K562 (cell line): ENCODE results near the gene HOXB3. TPM values are rescaled to one million over a fixed set of nuclear protein-coding genes. Genes with fewer than 3 reads are reported as not detected.

Experiments used
- ARNT ChIP-seq, 2 experiments: fragments of 450-650 bp; IDR thresholded peaks; 2 replicates each; pipeline ENCODE4 v1.6.1; 2016; ENCODE audit warnings: mild to moderate bottlenecking in 1 of 2
- DMBX1 ChIP-seq: fragments of 250-450 bp; sonication (Bioruptor Pico); IDR thresholded peaks from 2 replicates; pipeline ENCODE4 v1.8.0; 2022; ENCODE audit warnings: inconsistent platforms, mild to moderate bottlenecking, moderate library complexity, borderline replicate concordance
- DPF2 ChIP-seq: fragments of 450-650 bp; IDR thresholded peaks from 2 replicates; pipeline ENCODE4 v1.6.1; 2016
- KHSRP ChIP-seq: fragments of 450-650 bp; IDR thresholded peaks from 2 replicates; pipeline ENCODE4 v1.6.1; 2017
- MEF2A ChIP-seq: IDR thresholded peaks from 2 replicates; pipeline ENCODE4 v1.6.1; 2011; ENCODE audit warnings: low read depth, mild to moderate bottlenecking, low read length, moderate library complexity; ENCODE audit not compliant: control insufficient read depth
- OTX1 ChIP-seq: fragments of 450-650 bp; formaldehyde crosslinking; IDR thresholded peaks from 2 replicates; pipeline ENCODE4 v1.4.0; 2022; ENCODE audit warnings: mild to moderate bottlenecking
- STAG1 ChIP-seq: sonication (generic); formaldehyde crosslinking; IDR thresholded peaks from 2 replicates; pipeline ENCODE4 v1.5.0; 2020; ENCODE audit warnings: missing genetic modification reagents, borderline replicate concordance
- TAF7 ChIP-seq: fragments of 450-650 bp; IDR thresholded peaks from 2 replicates; pipeline ENCODE4 v1.6.1; 2016; ENCODE audit warnings: missing genetic modification characterization, missing compliant biosample characterization
- XRCC5 ChIP-seq: fragments of 200-400 bp; formaldehyde crosslinking; IDR thresholded peaks from 2 replicates; pipeline ENCODE4 v1.6.1; 2017; ENCODE audit warnings: low read depth, mild to moderate bottlenecking, low read length
- ZNF146 ChIP-seq: IDR thresholded peaks from one replicate; pipeline ENCODE4 v1.6.1; 2018; ENCODE audit warnings: missing compliant biosample characterization; ENCODE audit not compliant: unreplicated experiment
- ZNF282 ChIP-seq: sonication (generic); formaldehyde crosslinking; IDR thresholded peaks from 2 replicates; pipeline ENCODE4 v1.8.1; 2023; ENCODE audit warnings: missing genetic modification reagents
- ZNF589 ChIP-seq: fragments of 200-800 bp; sonication (Bioruptor generic); IDR thresholded peaks from 2 replicates; pipeline ENCODE4 v1.6.1; 2016; ENCODE audit warnings: low read depth, missing genetic modification characterization, missing compliant biosample characterization
- ZNF655 ChIP-seq: fragments of 250-450 bp; sonication (Bioruptor Pico); IDR thresholded peaks from 2 replicates; pipeline ENCODE4 v1.5.0; 2021
- polyA plus RNA-seq, 8 experiments: library from polyadenylated mRNA; depleted of rRNA in 4 of 8; stranded (reverse) in 5 of 8; unstranded in 3 of 8; fragments of >200 nt; fragmentation: Nextera tagmentation in 2 of 8; fragmentation: Illumina TruSeq in 1 of 8; extraction: Ambion mirVana in 2 of 8; extraction: Trizol in 1 of 8; gene quantifications; 2 replicates each; pipeline versions ENCODE4 v1.2.1 to v1.2.3, GENCODE V29; 2011 to 2014; ENCODE audit warnings: inconsistent platforms in 1 of 8, missing spikeins in 1 of 8
- total RNA-seq, 7 experiments: library from RNA; depleted of rRNA in 6 of 7; stranded (reverse); fragments of >200 nt in 6 of 7; fragmentation: Illumina TruSeq in 2 of 7; extraction: Trizol in 2 of 7; gene quantifications; 2 replicates each; pipeline versions ENCODE4 v1.2.1 to v1.2.3, GENCODE V29; 2011 to 2021; ENCODE audit warnings: low replicate concordance in 1 of 7
- TF ChIP-seq, protein P1 (sequence below): fragments of 450-650 bp; formaldehyde crosslinking; IDR thresholded peaks from 2 replicates; pipeline ENCODE4 v1.4.0; 2020; ENCODE audit warnings: mild to moderate bottlenecking, mixed read lengths
- TF ChIP-seq, protein P2 (sequence below): fragments of 450-650 bp; IDR thresholded peaks from 2 replicates; pipeline ENCODE4 v1.6.1; 2016; ENCODE audit warnings: borderline replicate concordance
- TF ChIP-seq, protein P3 (sequence below): fragments of 150-350 bp; conservative IDR thresholded peaks from 2 replicates; pipeline ENCODE4 v1.6.1; 2014; ENCODE audit warnings: low read length
- TF ChIP-seq, protein P4 (sequence below): fragments of 250-450 bp; sonication (Bioruptor Pico); IDR thresholded peaks from 2 replicates; pipeline ENCODE4 v1.6.1; 2021; ENCODE audit warnings: mild to moderate bottlenecking
- TF ChIP-seq, protein P5 (sequence below): fragments of 450-650 bp; IDR thresholded peaks from 2 replicates; pipeline ENCODE4 v1.6.1; 2017; ENCODE audit warnings: antibody characterized with exemption, mild to moderate bottlenecking

HOXB3 gene
- total and polyA plus RNA-seq, 9 of the 15 experiments (the other 6 are each of a cell fraction or from before 2014, with no cell fraction given), result 2.4 to 41.3 (median 20.2) TPM

DNA sequence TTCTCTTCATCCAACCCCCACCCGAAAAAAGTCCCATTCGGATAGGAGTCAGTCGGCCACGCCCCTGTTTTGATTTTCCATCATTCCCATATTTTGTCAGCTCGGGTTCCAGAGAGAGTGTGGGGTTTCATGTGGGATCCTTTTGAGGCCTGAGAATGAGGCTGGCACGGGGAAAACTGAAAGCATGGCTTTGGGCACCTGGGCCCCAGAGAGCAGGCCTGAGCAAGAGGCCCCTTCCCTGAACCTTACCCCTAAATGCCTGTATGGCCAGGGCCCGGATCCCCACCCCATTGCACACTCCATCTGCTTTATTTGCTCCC lies 7.3 kb downstream of the HOXB3 start (continued):
- TF ChIP-seq, protein P1, sequence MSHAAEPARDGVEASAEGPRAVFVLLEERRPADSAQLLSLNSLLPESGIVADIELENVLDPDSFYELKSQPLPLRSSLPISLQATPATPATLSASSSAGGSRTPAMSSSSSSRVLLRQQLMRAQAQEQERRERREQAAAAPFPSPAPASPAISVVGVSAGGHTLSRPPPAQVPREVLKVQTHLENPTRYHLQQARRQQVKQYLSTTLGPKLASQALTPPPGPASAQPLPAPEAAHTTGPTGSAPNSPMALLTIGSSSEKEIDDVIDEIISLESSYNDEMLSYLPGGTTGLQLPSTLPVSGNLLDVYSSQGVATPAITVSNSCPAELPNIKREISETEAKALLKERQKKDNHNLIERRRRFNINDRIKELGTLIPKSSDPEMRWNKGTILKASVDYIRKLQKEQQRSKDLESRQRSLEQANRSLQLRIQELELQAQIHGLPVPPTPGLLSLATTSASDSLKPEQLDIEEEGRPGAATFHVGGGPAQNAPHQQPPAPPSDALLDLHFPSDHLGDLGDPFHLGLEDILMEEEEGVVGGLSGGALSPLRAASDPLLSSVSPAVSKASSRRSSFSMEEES (CRISPR knock-in tag), result no peak
- TF ChIP-seq, protein P2, sequence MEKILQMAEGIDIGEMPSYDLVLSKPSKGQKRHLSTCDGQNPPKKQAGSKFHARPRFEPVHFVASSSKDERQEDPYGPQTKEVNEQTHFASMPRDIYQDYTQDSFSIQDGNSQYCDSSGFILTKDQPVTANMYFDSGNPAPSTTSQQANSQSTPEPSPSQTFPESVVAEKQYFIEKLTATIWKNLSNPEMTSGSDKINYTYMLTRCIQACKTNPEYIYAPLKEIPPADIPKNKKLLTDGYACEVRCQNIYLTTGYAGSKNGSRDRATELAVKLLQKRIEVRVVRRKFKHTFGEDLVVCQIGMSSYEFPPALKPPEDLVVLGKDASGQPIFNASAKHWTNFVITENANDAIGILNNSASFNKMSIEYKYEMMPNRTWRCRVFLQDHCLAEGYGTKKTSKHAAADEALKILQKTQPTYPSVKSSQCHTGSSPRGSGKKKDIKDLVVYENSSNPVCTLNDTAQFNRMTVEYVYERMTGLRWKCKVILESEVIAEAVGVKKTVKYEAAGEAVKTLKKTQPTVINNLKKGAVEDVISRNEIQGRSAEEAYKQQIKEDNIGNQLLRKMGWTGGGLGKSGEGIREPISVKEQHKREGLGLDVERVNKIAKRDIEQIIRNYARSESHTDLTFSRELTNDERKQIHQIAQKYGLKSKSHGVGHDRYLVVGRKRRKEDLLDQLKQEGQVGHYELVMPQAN, result no peak
- TF ChIP-seq KHSRP, result no peak
- TF ChIP-seq STAG1 (CRISPR knock-in tag), result no peak
- TF ChIP-seq ZNF655 (CRISPR knock-in tag), result no peak
- no peak for TF ChIP-seq TAF7 (tag)
- no peak for TF ChIP-seq ZNF146 (CRISPR knock-in tag)
- TF ChIP-seq DPF2, result 0 out of 2 replicates have a peak, but pooled peaks have one; percentile 12
- TF ChIP-seq MEF2A, result no peak
- TF ChIP-seq OTX1 (CRISPR knock-in tag), result no peak
- no peak for TF ChIP-seq ZNF589 (CRISPR knock-in tag)
- TF ChIP-seq, protein P3, sequence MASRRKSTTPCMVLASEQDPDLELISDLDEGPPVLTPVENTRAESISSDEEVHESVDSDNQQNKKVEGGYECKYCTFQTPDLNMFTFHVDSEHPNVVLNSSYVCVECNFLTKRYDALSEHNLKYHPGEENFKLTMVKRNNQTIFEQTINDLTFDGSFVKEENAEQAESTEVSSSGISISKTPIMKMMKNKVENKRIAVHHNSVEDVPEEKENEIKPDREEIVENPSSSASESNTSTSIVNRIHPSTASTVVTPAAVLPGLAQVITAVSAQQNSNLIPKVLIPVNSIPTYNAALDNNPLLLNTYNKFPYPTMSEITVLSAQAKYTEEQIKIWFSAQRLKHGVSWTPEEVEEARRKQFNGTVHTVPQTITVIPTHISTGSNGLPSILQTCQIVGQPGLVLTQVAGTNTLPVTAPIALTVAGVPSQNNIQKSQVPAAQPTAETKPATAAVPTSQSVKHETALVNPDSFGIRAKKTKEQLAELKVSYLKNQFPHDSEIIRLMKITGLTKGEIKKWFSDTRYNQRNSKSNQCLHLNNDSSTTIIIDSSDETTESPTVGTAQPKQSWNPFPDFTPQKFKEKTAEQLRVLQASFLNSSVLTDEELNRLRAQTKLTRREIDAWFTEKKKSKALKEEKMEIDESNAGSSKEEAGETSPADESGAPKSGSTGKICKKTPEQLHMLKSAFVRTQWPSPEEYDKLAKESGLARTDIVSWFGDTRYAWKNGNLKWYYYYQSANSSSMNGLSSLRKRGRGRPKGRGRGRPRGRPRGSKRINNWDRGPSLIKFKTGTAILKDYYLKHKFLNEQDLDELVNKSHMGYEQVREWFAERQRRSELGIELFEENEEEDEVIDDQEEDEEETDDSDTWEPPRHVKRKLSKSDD, result no peak
- TF ChIP-seq, protein P4, sequence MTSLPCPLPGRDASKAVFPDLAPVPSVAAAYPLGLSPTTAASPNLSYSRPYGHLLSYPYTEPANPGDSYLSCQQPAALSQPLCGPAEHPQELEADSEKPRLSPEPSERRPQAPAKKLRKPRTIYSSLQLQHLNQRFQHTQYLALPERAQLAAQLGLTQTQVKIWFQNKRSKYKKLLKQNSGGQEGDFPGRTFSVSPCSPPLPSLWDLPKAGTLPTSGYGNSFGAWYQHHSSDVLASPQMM (CRISPR knock-in tag), result no peak
- no peak for TF ChIP-seq DMBX1 (CRISPR knock-in tag)
- no peak for TF ChIP-seq XRCC5
- TF ChIP-seq, protein P5, sequence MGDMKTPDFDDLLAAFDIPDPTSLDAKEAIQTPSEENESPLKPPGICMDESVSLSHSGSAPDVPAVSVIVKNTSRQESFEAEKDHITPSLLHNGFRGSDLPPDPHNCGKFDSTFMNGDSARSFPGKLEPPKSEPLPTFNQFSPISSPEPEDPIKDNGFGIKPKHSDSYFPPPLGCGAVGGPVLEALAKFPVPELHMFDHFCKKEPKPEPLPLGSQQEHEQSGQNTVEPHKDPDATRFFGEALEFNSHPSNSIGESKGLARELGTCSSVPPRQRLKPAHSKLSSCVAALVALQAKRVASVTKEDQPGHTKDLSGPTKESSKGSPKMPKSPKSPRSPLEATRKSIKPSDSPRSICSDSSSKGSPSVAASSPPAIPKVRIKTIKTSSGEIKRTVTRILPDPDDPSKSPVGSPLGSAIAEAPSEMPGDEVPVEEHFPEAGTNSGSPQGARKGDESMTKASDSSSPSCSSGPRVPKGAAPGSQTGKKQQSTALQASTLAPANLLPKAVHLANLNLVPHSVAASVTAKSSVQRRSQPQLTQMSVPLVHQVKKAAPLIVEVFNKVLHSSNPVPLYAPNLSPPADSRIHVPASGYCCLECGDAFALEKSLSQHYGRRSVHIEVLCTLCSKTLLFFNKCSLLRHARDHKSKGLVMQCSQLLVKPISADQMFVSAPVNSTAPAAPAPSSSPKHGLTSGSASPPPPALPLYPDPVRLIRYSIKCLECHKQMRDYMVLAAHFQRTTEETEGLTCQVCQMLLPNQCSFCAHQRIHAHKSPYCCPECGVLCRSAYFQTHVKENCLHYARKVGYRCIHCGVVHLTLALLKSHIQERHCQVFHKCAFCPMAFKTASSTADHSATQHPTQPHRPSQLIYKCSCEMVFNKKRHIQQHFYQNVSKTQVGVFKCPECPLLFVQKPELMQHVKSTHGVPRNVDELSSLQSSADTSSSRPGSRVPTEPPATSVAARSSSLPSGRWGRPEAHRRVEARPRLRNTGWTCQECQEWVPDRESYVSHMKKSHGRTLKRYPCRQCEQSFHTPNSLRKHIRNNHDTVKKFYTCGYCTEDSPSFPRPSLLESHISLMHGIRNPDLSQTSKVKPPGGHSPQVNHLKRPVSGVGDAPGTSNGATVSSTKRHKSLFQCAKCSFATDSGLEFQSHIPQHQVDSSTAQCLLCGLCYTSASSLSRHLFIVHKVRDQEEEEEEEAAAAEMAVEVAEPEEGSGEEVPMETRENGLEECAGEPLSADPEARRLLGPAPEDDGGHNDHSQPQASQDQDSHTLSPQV, result no peak
- TF ChIP-seq ZNF282, result no peak
- TF ChIP-seq ARNT (IDR thresholded peaks at IDR 0.05), result no peak
